Stimulated activated CD4-positive, alpha-beta T cell treated with anti-CD3 and anti-CD28 coated beads, Interleukin-4, amount 100 ng/mL, for 24 hours (primary cell): ENCODE data around the gene GRIK4.

Experiments
- DNase-seq: peaks from one replicate; pipeline ENCODE4 v3.0.0-alpha.2; 2020

The GRIK4 gene

DNA sequence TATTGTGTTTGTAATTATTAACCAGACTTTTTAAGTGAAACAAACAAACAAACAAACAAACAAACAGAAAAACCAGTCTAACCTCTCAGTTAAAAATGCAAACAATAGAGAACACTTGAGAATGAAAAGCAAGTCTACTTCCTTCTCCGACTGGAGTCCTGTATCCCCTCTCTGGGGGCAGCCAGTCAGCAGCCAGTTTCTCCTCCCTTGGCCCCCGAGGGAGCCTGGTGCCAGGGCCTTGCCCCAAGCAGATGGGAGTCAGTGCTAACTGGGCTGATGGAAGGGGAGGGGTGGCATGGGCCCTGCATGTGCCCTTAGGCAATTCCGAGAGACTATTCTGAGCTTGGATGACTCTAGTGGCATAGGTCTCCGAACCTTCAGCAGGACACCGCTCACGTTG lies 137.2 kb downstream of the GRIK4 start:
- DNase-seq = no peak

DNA sequence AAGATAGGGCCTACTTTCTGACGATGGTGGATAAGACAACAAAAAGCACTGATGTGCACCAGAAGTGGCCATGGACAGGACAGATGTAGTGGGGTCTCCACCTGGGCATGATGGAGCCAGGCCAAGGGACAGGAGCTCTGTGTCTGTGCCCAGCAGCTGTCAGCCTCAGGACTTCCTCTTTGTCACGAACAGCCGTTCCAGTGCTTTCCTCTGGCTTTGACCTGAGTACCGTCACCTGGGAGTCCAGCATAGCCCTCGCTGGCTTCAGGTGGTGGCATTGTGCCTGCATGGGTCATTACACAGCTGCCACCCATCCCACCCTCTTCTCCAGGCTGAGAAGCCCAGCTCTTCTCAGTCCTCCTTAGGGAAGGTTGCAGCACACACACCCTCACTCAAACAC lies 137.8 kb downstream of the GRIK4 start:
- DNase-seq = no peak

DNA sequence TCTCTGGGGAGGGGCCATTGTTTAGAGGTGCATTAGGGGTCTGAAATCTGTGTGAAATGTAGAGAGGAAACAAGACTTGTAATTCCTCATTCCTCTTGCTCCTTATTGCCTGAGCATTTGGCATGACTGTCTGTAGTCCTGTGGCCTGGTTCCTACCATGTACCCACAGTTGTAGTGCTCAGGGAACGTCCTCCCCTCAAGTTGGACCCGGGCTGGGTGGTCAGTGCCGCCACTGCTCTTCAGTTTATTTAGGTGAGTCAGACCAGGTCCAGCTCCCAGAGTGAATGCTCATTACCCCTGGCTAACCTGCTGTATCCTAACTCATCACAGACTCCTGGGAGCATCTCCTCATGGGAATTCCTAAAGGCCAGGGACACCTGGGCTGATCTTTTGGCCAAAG lies 139.8 kb downstream of the GRIK4 start:
- DNase-seq = no peak

DNA sequence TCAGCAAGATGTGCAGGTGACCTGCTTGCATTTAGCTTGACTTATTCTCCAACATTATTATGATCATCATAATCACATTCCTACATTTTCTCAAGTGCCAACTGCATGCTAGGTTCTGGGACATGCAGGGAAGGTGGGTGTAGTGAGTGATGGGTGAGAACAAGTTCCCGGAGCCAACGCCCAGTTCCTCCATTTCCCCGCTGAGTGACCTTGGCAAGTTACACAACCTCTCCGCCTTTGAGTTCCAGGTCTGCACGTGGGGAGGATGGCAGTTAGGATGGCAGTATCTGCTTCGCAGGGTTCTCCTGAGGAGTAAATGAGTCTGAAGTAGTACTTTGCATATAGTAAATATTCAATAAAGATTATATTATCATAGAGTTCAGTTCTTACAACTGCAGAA lies 140.3 kb downstream of the GRIK4 start:
- no peak for DNase-seq

DNA sequence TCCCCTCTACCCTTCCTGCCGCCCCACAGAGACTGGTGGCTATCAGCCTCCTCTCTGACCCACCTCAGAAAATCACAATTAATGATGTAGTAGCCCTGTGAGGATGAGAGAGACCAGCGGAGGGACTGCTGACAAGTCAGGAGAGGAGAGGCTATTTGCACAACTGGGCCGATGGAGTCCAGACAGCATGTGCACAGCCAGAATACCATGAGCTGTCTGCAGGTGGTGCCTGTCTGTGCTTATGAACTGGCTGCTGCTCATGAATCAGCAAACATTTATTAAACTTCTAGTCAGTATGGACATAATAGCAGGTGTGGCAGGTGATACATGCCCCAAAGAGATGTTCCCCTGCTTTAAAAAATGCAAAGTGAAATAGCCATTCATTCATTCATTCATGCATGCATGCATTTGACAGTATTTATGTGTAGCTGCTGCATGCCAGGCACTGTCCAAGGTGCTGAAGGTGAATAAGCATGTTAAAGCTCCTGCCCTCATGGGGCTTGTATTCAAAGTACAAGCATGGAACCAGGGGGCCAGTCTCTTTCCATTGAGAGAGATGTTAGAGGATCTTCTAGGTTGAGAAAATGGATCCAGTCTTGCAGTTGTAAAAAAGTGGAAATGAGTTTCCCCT lies 141.3 kb downstream of the GRIK4 start:
- no peak for DNase-seq

DNA sequence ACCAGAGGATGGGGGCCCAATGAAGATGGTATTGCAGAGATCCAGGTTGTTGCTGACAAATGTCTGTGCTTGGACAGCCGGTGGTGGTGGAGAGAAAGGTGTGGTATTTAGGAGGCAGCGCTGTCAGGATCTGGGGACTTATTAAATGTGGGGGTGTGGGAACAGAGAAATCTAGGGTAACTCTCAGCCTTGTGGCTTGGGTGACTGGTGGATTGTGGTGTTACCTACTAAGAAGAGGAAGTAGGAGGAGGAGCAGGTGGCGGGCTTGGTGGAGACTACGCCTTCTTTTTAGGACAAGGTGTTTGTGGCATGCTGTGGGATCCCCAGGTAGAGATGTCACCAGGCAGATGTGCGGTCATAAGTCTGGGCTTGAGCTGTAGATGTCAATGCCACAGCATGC lies 144.0 kb downstream of the GRIK4 start:
- DNase-seq = no peak

DNA sequence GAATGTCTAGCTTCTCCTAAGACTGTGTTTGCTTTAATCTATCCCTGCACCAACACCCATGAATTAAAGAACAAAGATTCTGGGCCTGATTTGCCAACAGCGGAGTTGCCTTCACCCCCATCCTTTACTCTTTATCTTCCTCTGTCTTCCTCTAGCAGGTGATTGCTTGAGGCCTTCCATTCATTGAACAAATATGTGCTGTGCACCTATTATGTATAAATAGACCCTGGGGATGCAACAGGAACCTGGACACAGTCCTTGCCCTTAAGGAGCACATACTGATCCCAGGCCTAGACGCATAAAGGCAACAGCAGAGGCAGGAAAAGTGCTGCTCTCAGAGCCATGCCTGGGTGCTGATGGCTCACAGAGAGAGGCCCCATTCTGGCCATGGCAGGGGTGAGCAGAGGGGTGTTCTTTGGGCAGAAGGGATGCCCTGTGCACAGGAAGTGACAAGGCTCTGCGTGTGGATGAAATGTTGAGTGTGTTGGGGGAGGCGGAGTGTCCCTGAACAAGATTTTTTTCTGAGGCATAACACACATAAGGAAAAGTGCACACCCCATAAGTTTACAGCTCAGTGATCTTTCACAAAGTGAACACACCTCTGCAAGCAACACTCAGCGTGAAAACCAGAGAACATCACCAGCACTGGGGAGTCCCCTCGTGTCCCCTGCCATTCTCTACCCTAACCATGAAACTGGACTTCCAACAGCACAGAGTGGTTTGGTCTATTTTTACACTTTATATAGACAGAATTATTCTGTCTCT lies 145.9 kb downstream of the GRIK4 start:
- no peak for DNase-seq

DNA sequence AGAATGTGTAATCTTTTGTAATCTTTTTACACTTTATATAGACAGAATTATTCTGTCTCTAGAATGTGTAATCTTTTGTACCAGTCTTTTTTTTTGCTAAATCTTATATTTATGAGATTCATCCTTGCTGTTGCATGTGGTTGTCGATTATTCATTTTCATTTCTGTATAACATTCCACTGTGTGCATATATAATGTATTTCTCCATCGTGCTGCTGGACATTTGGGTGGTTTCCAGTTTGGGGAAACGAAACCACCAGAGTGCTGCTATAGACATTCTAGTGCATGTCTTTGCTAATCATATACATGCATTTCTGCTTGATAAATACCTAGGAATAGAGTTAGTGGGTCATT lies 146.5 kb downstream of the GRIK4 start:
- no peak for DNase-seq

DNA sequence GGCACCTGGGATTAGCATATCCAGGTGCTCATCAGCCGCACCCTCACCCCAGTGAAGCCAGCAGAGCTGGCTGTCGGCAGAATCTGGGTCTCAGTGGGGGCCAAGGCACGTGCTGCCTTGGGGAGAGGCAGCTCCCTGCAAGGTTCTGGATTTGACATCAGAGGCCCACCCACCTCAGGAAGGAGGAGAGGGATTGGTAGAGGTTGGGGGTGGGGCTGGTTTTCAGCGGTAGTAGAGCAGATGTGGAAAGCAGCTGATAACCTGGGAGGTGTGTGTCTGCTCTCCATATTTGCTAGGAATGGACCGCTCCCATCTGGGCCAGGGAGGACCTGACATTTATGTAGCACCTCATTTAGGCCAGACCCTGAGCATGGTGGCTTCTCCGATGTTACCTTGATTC lies 147.5 kb downstream of the GRIK4 start:
- DNase-seq = no peak

DNA sequence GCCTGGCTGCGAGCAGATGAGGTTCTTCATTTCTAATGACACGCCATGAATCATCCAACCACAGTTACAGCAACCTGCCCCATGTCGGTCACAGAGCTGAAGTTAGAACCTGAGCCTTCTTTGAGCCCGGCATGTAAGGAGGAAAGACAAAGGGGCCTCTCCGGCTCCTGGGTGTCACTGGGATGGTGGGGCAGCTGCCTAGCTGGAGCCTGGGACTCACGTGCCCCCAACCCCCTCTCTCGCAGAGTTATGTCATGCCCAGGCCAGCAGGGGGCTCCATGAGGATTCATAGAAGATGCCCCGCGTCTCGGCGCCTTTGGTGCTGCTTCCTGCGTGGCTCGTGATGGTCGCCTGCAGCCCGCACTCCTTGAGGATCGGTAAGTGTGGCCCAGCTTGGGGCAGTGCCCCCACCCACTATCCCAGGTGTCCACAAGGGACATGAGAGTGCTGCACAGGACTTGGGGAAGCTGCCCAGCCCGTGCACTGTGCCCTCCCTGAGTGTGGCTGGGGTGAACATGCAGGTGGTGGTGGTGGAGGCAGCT lies 148.5 kb downstream of the GRIK4 start:
- peak; percentile 6 for DNase-seq

DNA sequence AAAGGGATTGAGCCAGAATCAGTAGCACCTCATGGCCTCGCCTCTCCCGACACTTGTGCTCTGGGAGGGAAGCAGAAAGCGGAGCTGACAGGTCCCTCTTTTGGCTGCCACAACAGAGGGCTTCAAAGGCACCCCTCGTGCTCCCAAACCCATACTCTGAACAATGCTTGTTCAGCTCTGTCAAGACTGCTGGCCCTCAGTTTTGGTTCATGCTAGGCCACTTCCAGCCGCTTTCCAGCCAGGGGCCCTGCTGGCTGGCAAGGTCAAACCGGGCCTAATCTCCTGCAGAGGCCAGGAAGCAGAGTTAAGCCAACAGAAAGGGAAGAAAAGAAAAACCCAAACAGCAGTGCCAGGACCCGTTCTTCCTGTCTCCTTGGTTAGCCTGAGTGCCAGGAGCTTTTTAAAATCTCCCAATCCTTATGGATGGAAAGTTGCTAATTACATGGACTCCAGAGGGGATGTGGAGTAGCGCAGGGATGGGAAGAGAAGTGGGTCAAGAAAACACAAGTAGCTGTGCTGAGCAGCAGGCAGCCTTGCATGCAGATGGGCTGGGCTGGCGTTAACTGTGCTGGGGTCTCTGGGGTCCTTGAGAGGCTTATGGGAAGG lies 150.6 kb downstream of the GRIK4 start:
- DNase-seq = no peak

DNA sequence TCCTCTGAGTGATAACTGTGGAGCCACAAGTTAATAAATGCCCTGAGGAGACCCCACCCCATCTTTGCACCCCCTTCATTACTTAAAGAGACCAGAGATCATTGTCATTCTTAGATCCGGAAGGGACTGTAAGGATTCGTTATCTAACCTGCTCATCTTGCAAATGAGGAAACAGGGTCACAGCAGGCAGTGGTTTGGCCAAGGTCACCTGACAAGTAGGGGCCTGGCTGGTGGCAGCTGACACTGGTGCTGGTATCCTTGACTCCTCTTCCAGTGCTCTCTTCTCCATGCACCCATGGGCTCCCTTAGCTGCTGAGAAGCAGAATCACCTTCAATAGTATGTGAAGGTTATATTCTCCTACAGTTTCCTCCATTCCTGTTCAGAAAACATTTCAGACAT lies 151.6 kb downstream of the GRIK4 start:
- DNase-seq = no peak

DNA sequence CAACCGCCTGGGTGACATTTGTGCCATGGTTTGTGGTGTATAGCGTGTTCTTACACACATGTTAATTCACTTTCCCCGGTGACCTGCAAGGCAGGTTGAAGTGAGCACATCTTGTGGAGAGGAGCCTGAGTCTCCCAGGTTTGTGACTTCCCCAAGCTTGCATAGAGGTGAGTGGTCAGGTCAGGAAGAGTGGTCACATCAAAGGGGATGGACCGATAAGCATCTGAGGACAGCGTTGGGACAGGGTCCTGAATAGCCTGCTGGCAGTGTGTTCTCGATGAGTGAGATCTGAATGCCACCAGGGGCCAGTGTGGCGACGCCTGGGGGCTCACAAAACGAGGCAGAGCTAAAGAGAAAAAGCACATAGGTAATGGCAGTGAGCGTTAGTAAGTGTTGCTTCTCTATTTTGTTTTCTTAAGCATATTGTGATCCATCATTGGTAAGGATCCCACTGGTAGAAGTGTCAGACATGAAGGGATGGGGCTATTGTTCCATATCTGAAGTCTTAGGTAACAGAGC lies 154.6 kb downstream of the GRIK4 start:
- DNase-seq = no peak

DNA sequence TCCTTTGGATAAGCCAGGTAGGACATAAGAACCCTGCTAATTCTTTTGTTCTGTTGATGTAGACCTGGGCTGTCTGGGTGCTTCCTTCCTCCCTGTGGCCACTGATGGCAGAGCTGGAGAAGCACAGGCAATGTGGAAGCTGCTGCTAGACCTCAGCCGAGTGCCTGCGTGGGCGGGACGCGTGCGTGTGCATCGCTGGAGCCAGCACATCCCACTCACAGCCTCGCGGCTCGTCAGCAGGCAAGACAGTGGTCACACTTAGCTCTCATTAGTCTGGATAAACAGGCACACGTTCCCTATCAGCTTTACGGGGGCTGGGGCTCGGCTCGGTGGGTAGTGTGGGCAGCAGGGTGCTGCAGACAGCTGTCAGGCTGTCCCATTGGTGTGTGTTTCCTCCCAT lies 155.7 kb downstream of the GRIK4 start:
- no peak for DNase-seq

DNA sequence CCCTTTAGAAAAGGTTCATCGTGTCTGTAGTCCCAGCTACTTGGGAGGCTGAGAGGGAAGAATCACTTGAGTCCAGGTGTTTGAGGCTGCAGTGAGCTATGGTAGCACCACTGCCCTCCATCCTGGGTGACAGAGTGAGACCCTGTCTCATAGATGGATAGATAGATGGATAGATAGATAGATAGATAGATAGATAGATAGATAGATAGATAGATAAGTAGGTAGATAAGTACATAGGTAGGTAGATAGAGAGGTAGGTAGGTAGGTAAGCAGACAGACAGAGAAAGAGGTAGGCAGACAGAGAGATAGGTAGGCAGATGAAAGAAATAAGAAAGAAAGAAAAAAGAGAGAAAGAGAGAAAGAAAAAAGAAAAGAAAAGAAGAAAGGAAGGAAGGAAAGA lies 156.4 kb downstream of the GRIK4 start:
- no peak for DNase-seq

DNA sequence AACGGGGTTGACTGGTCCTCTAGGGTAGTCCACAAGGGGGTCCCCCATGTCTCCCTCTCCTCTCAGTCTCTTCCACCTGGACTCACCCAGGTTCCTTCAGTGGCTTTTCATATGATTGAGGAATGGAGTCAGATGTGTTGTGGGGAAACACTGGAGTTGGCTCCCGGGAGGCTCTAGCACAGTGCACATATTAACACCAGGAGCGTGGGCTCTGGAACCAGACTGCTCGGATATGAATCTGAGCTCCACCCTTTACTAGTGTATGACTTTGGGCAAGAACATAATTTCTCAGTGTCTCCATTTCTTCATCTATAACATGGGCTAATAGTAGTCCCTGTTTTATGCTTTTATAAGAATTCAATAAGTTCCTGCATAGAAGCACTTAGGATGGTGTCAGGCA lies 157.0 kb downstream of the GRIK4 start:
- DNase-seq = no peak

DNA sequence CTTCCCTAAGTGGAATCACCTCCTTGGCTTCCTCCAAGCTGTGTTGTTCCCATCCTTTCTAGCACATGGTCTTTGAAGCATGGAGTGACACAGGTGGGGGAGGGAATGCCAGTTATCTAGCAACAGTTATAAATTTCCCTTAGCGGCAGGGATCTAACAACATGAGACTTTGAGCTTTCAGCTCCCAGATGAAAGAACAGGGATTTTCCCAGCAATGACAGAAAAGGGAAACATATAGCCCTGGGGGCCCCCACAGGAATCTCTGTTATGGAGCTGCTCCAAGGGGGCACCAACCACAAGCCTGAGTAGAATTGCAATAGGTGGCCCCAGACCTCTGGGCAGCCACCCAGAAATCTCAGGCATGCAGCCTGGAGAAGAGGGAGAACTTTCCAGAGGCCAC lies 163.0 kb downstream of the GRIK4 start:
- DNase-seq = no peak

DNA sequence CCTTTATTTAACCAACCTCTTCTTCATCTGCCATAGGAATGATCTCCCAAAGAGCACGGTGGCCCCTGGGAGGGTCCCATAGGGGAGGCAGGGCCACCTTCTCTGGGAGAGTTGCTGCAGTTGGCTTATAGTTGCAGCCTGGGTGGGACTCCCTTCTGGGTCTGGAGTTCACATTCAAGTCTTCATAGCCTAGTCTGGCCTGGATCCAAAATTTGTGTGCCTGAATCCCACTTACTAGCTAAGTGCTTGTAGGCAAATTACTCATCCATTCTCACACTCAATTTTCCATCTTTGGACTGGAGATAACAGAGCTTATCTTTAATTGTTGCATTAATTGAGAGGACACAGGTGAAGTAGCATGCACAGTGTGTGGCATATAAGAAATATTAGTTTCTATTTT lies 163.6 kb downstream of the GRIK4 start:
- DNase-seq = no peak

DNA sequence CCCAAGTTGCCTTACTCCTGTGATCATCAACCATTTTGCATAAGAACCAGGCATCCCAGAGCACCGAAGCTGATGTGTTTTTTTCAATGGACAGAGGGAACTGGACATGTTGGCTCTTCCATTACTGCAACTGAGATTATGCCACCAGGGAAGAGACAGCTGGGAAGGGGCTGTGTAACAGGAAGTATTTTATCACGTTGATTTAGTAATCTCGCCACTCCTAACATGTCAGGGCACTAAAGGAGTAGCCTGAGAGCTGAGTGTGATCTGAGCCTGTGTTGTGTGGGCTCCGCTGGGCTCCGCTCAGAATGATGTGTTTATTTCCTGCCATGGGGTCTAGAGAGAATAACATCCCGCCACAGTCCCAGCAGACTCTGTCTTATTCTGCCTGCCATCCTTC lies 165.4 kb downstream of the GRIK4 start:
- no peak for DNase-seq

DNA sequence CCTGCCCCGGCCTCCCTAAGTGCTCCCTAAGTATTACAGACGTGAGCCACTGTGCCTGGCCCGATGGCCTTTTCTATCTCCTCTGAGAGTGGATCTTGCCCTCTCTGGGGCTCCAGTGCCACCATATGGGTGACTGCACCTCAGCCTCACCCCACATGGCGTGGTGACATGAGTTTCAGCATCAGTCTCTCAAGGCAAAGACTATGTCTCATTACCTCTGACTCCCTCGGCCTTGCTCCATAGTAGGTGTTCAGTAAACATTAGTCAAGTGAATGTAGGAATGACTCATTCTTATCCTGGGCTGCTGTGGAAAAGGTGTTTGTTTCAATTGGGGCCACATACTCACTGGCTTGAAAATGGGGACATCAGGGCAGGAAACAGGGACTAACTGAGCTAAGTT lies 168.8 kb downstream of the GRIK4 start:
- DNase-seq = no peak

DNA sequence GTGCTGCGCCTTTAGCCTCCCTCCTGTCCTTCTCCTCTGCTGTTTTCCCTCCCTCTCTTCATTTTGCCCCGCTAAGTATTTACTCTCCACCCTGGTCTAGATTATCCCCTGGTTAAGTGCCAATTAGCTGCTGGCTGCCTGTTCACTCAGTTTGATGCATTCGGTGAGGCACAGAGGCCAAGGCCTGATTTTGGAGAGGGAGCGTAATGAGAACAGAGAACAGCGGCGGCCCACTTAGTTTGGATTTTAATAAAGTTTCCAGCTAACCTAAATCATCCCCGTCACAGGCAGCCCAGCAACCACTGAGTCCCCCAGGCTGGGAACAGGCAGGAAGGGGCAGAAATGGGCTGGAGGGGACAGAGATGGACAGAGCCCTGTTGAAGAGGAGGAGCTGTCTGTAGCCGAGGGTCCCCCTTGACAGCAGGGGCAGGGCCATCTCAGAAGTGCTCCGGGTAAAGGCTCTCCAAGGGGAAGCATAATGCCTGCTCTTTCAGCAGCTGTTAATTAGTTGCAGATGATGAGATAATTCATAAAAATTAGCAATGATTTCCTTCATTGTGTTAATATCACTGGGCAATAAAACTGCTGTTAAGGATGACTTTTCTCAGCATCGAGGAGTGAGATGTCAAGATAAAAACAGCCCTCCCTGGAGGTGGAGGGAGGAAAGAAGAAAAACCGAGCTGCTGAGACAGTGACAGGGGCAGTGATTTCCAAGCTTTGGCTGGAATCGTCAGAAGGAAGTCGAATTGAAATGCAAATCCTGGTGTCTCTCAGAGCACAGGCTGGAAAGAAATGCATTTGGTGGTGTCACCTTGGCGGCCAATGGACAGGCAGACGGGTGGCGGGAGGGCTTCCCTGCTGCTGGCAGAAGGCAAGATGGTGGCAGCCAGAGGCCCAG lies 170.1 kb downstream of the GRIK4 start:
- DNase-seq = no peak

DNA sequence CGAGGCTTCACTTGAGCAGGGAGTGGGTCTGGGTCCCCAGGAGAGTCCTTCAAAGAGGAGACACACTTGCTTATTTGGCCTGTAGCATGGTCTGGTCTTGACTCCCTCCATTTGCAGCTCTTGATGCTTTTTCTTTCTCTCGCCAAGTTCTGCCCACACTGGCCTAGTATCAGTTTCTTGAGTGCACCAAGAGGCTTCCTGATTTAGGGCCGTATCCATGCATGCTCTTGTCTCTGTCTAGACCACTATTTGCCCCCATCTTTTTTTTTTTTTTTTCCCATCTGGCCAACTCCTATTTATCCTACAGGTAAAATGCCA lies 170.7 kb downstream of the GRIK4 start:
- no peak for DNase-seq

DNA sequence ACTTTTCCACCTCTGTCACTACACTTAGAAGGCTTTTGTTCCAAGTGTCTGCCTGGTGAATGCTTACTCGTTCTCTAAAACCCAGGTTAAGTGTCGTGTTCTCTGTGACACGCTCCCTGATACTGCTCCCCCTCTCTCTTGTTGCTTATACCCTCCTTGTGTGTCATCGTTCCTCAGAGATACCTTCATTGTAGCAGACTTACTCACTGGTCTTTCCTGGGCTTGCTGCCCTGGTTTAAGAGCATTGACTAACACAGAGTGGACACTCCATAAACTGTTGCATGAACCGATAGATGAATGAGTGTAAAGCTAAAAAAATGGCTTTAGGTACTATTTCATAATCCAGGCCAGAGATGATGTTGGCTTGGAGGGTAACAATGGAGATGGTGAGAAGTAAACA lies 171.3 kb downstream of the GRIK4 start:
- no peak for DNase-seq
